Measurements from ENCODE around the gene FOXRED2.

- TF ChIP-seq CTCF (IDR thresholded peaks at IDR 0.05) = peak; percentile 64
- TF ChIP-seq USF1 (IDR thresholded peaks at IDR 0.05; ENCODE audit: borderline replicate concordance, low read depth) = no peak
- no peak for TF ChIP-seq POLR2AphosphoS5 (IDR thresholded peaks at IDR 0.05; ENCODE audit: low read depth, low read length)
- TF ChIP-seq EZH2phosphoT487 (IDR thresholded peaks at IDR 0.05; ENCODE audit: borderline replicate concordance, low read depth) = no peak
- TF ChIP-seq RAD21 (IDR thresholded peaks at IDR 0.05; ENCODE audit: low read length) = peak; percentile 41
- TF ChIP-seq GABPA (IDR thresholded peaks at IDR 0.05; ENCODE audit: low read depth) = no peak
- TF ChIP-seq FOXM1 (IDR thresholded peaks at IDR 0.05; ENCODE audit: low read depth) = no peak
- TF ChIP-seq EP300 (IDR thresholded peaks at IDR 0.05; ENCODE audit: borderline replicate concordance in 1 of 2, low read depth in 1 of 2, low read length in 1 of 2) = no peak
- TF ChIP-seq TAF1 (IDR thresholded peaks at IDR 0.05; ENCODE audit: borderline replicate concordance, low read depth, low read length) = no peak
- no peak for TF ChIP-seq NRF1 (IDR thresholded peaks at IDR 0.05; ENCODE audit: low read depth, low read length)
Measured at GRCh38 chr22:36510966-36511881, 4.4 kb upstream of the FOXRED2 start.

All from SK-N-SH (cell line).